Transverse colon (tissue), 4 donors: Measurements from ENCODE around the gene CLCA2. TPM values are rescaled to one million over a fixed set of nuclear protein-coding genes. Genes with fewer than 3 reads are reported as not detected.

Experiments used
- DNase-seq: peaks from one replicate; pipeline ENCODE4 v3.0.0-alpha.2; 2019
- H3K27ac ChIP-seq, 4 donors: fragments of 200-600 bp; sonication (generic); 2 replicates each; pipeline ENCODE4 v1.5.1; 2016 to 2018; ENCODE audit warnings: inconsistent platforms in 4 of 4
- H3K27me3 ChIP-seq: fragments of 200-600 bp; sonication (generic); 2 replicates; pipeline ENCODE4 v1.5.1; 2017; ENCODE audit warnings: inconsistent platforms
- H3K36me3 ChIP-seq, 4 donors: fragments of 200-600 bp; sonication (generic); 2 replicates each; pipeline ENCODE4 v1.5.1; 2017 to 2019; ENCODE audit warnings: inconsistent platforms in 4 of 4
- H3K4me1 ChIP-seq, 4 donors: fragments of 200-600 bp; sonication (generic); 2 replicates each; pipeline ENCODE4 v1.5.1; 2017 to 2020; ENCODE audit warnings: inconsistent platforms in 4 of 4
- H3K4me3 ChIP-seq, 4 donors: fragments of 200-600 bp; sonication (generic); 1 replicate in 1 of 4; 2 replicates in 3 of 4; pipeline versions ENCODE4 v1.5.1 to v1.6.1; 2017 to 2019; ENCODE audit warnings: inconsistent platforms in 4 of 4
- H3K9me3 ChIP-seq, 2 donors: fragments of 200-600 bp; sonication (generic); 2 replicates each; pipeline ENCODE4 v1.5.1; 2017 to 2019; ENCODE audit warnings: inconsistent platforms in 2 of 2
- CTCF ChIP-seq, 5 experiments: fragments of 200-600 bp in 3 of 5; fragments of 450-650 bp in 2 of 5; sonication (generic) in 3 of 5; IDR thresholded peaks; 1 replicate in 2 of 5; 2 replicates in 3 of 5; pipeline ENCODE4 v1.5.1; 2016 to 2017; ENCODE audit warnings: antibody characterized with exemption in 5 of 5, inconsistent platforms in 3 of 5, mild to moderate bottlenecking in 2 of 5, moderate library complexity in 1 of 5
- EP300 ChIP-seq: sonication (generic); formaldehyde crosslinking; IDR thresholded peaks from one replicate; pipeline ENCODE4 v1.6.1; 2017; ENCODE audit warnings: antibody characterized with exemption, low read depth
- POLR2A ChIP-seq: fragments of 450-650 bp; IDR thresholded peaks from one replicate; pipeline ENCODE4 v1.6.1; 2016; ENCODE audit warnings: antibody characterized with exemption, mild to moderate bottlenecking, moderate library complexity
- POLR2AphosphoS5 ChIP-seq, 3 donors: sonication (generic); formaldehyde crosslinking; IDR thresholded peaks; one replicate each; pipeline ENCODE4 v1.6.1; 2016; ENCODE audit warnings: antibody characterized with exemption in 3 of 3
- WGBS, 2 donors: methylation state at CpG; one replicate each; pipeline ENCODE4 v1.1.5; 2018; ENCODE audit warnings: low coverage in 1 of 2; 5-methylcytosine and 5-hydroxymethylcytosine counted together
- in situ Hi-C, 4 donors: fragments of 200-750 bp; cut with MboI; loops; one replicate each; pipeline versions ENCODE4 v1.15.0 to v1.15.1; 2017; ENCODE audit warnings: low sequenced_read_pairs in 3 of 4, low pct_ligation_motif_present in 1 of 4, low pct_unique_long_range_greater_than_20kb in 1 of 4
- intact Hi-C: fragments of 100-400 bp; cut with DNase I; formaldehyde crosslinking; loops from one replicate; pipeline ENCODE4 v1.15.1; 2023; ENCODE audit warnings: low total_unique reads
- total RNA-seq, 4 donors: library from RNA; depleted of rRNA; stranded (reverse); fragments of >200 nt; gene quantifications; one replicate each; pipeline ENCODE4 v1.1.0, GENCODE V29; 2016

CLCA2 gene
- total RNA-seq, 4 donors from 2014 or later = 1.1 to 1.7 TPM; not detected in 2

DNA sequence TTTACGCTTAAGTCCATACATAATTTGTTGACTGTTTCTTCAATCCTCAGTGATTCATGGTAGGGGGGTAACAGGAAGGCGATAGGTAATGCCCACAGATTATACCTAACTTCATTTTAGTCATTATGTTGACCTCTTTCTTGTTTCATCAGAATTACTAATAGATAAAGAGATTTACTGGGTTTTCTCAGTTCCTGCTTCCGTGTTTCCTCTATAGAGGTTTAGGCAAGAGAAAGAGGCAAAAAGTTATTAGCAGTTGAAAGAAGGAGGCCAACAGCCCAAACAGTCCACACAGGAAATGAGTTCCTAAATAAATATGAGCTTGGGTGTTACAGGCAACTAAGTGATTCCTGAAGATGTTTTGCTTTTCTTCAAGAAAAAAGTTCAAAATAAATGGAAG is 26.9 kb downstream of the CLCA2 start:
- intact Hi-C loops = no loop called here
- DNase-seq = no peak
- WGBS, 2 donors = 61 to 63% methylated on average over 3 of the region's 3 CpGs
- TF ChIP-seq CTCF (IDR thresholded peaks at IDR 0.05) = no peak
- in situ Hi-C loops = loop anchor here in 1 of 4 donors (25.0 kb wide), 1 partner anchor 236 kb away; no protein-coding TSS in a partner anchor
- Histone ChIP-seq H3K9me3 (no peaks in the 10 kb centered on the region), H3K4me3 (no peak overlapping the region), H3K27me3 (no peaks in the 10 kb centered on the region), H3K27ac (no peak overlapping the region), H3K4me1 (peaks cover 0 to 6% (median 0%) of the 10 kb centered on the region in 4 donors), H3K36me3 (no peaks in the 10 kb centered on the region)

DNA sequence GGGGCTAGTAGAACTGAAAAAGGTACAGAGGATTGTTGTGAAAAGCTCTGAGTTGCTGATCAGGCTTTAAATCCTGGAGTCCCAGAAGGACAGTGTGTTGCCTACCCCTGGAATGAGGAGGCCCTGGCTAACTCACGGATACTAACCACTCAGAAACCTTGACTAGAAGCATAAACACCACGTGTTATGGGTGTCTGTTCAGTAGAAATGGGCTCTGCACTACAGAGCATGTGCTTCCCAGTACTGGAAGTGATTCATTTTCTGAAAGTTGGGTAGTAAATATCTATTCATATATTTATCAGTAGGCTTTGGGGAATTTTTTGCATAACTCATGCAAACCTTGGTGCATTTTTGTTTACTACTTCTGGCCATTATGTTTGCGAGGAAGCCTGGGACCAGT is 29.7 kb downstream of the CLCA2 start:
- no peak overlapping the region for H3K4me3 ChIP-seq
- DNase-seq = no peak
- H3K27me3 ChIP-seq = no peaks in the 10 kb centered on the region
- WGBS, 2 donors = 72 to 80% methylated on average over 3 of the region's 3 CpGs
- in situ Hi-C loops (loop anchor here in 1 of 4 donors (25.0 kb wide), 1 partner anchor 234 kb away; no protein-coding TSS in a partner anchor), intact Hi-C loops (no loop called here)
- no peak for TF ChIP-seq EP300
- TF ChIP-seq CTCF (IDR thresholded peaks at IDR 0.05) = no peak
- no peak overlapping the region for H3K27ac ChIP-seq
- H3K36me3 ChIP-seq = no peaks in the 10 kb centered on the region
- H3K9me3 ChIP-seq = no peaks in the 10 kb centered on the region
- peaks cover 0 to 5% (median 0%) of the 10 kb centered on the region in 4 donors for H3K4me1 ChIP-seq

GRCh38 chr1:86455073-86455472 is 31.1 kb downstream of the CLCA2 start:
- no peak overlapping the region for H3K27ac ChIP-seq
- 44 to 77% methylated on average over 4 to 5 of the region's 5 CpGs for WGBS, 2 donors
- no peak for DNase-seq
- H3K4me1 ChIP-seq = no peaks in the 10 kb centered on the region
- TF ChIP-seq POLR2AphosphoS5 (IDR thresholded peaks at IDR 0.05) = no peak
- no peak for TF ChIP-seq POLR2A
- TF ChIP-seq CTCF (IDR thresholded peaks at IDR 0.05) = no peak
- TF ChIP-seq EP300 = no peak
- in situ Hi-C loops (loop anchor here in 1 of 4 donors (25.0 kb wide), 1 partner anchor 232 kb away; no protein-coding TSS in a partner anchor), intact Hi-C loops (no loop called here)
- H3K4me3 ChIP-seq = no peak overlapping the region
- H3K9me3 ChIP-seq = no peaks in the 10 kb centered on the region
- no peaks in the 10 kb centered on the region for H3K36me3 ChIP-seq
- H3K27me3 ChIP-seq = no peaks in the 10 kb centered on the region

DNA sequence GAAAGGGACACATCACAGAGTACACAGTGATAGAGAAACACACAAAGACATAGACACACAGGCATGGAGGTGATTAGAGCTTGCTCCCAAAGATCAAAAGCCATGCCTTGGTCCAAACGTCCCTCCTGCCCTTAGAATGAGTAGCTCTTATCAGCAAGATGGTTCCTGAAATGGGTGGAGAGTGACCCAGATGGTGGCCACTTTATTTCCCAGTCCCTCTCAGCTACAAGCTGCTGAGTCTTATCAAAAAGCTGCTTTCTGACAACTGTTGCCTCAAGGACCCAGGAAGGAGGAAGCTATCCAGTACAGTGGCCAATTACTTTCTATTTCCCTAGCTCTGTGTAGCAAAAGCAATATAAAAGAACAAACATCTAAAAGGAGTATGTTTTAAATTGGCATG is 37.0 kb downstream of the CLCA2 start:
- intact Hi-C loops = loop anchor here (10.0 kb wide), 1 partner anchor 64 kb away; no protein-coding TSS in a partner anchor
- Histone ChIP-seq H3K36me3 (no peaks in the 10 kb centered on the region), H3K4me3 (no peak overlapping the region), H3K9me3 (no peaks in the 10 kb centered on the region), H3K27ac (peak overlapping the region in 2 of 4 donors; percentile 48 to 59), H3K27me3 (no peaks in the 10 kb centered on the region), H3K4me1 (peaks cover 0 to 13% (median 3%) of the 10 kb centered on the region in 4 donors)
- TF ChIP-seq EP300 (no peak), POLR2AphosphoS5 (IDR thresholded peaks at IDR 0.05) (peak in 1 of 3 donors; percentile 13), CTCF (IDR thresholded peaks at IDR 0.05) (no peak), POLR2A (no peak)
- in situ Hi-C loops = loop anchor here in 1 of 4 donors (25.0 kb wide), 1 partner anchor 226 kb away; no protein-coding TSS in a partner anchor
- no peak for DNase-seq
- WGBS, 2 donors = 0 to 23% methylated on average over 1 of the region's 1 CpG
